ENCODE results near the gene KIF3A. TPM values are rescaled to one million over a fixed set of nuclear protein-coding genes. Genes with fewer than 3 reads are reported as not detected.

KIF3A gene
- polyA plus RNA-seq, 1 of the 3 experiments (the other 2 are of a cell fraction), result 5.1 TPM

DNA sequence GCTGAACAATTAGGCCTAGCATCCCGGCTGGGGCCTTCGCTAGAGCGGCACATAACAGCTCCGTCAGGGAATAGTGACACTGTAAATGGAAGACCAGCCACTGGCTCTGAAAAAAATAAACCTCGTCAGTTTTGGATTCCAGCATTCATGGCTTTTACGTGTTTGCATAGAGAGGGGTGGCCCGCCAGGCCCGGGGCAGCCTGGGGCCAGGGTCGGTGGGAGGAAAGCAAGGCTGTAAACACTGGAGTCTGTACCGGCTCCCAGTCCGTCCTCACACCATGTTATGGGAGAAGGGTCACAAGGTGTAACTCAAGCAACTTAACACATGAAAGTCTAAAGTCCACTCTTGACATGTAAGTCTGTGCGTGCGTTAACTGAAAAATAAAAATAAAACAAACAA, 21.1 kb upstream of the KIF3A start:
- POLR2A ChIA-PET, result no interaction called here
- no peak for TF ChIP-seq MEF2A (IDR thresholded peaks at IDR 0.05; ENCODE audit: borderline replicate concordance, low read depth)
- no peak for TF ChIP-seq TCF12 (IDR thresholded peaks at IDR 0.05)
- no peak for TF ChIP-seq RCOR1 (IDR thresholded peaks at IDR 0.05; ENCODE audit: low read length)
- no peak for TF ChIP-seq YY1 (IDR thresholded peaks at IDR 0.05; ENCODE audit: low read depth)
- Histone ChIP-seq H3F3A (replicated peaks; ENCODE audit: insufficient read depth) (no peaks in the 10 kb centered on the region), H3K36me3 (replicated peaks in 1 of 2; ENCODE audit: control insufficient read depth in 1 of 2, insufficient read depth in 2 of 2, low read length in 1 of 2) (peaks cover 13 to 50% of the 10 kb centered on the region in 2 experiments), H3K9ac (no peak overlapping the region), H3K9me2 (no peaks in the 10 kb centered on the region), H3K9me3 (no peaks in the 10 kb centered on the region), H3K4me1 (ENCODE audit: control insufficient read depth in 1 of 2, insufficient read depth in 2 of 2, low read depth in 1 of 2, low read length in 1 of 2) (no peaks in the 10 kb centered on the region; a peak in 1 of 4 replicates), H2AFZ (ENCODE audit: low read depth) (no peak overlapping the region), H3K27me3 (ENCODE audit: insufficient read depth) (no peaks in the 10 kb centered on the region), H4K20me1 (ENCODE audit: insufficient read depth) (no peaks in the 10 kb centered on the region), H3K4me2 (no peak overlapping the region), H3K79me2 (ENCODE audit: insufficient read depth) (no peaks in the 10 kb centered on the region), H3K27ac (ENCODE audit: low read depth in 2 of 2, low read length in 1 of 2) (no peak overlapping the region), H3K4me3 (ENCODE audit: low read depth in 2 of 2, low read length in 1 of 2) (no peak overlapping the region)
- WGBS (ENCODE audit: low lambda C conversion rate), result 93% methylated on average over 13 of the region's 13 CpGs
- no peak for DNase-seq
- CTCF ChIA-PET, result interaction anchor here (1.3 to 10.4 kb wide), 2 partner anchors 61 to 231 kb away, joined by 7 to 98 read pairs; no protein-coding TSS in a partner anchor

DNA sequence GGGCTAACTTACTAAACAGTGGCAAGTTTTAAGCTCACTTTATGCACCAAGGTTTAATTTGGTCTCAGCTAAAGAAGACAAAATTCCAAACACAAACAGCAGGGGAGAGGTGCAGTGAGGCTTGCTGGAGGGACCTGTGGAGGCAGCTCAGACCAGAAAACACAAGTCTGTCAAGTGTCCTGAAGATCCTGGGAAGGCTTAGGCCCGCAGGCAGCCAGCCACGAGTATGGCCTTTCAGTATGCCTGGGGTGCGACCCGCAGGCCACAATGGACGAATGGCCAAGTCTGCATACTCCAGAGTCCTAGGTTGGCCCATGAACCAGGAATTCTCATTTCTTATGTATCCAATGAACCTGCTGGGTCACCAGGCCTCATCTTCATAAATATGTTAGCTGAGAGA, 19.2 kb upstream of the KIF3A start:
- no peaks in the 10 kb centered on the region for H3K9me2 ChIP-seq
- DNase-seq, result no peak
- ChIA-PET POLR2A (no interaction called here), CTCF (interaction anchor here (1.0 to 10.4 kb wide), 5 partner anchors 9 to 63 kb away, joined by 3 to 98 read pairs (median 6); partner anchors contain the start of gene CCNI2)
- no peak overlapping the region for H3K9ac ChIP-seq
- no peaks in the 10 kb centered on the region for H4K20me1 ChIP-seq (ENCODE audit: insufficient read depth)
- 89% methylated on average over 3 of the region's 5 CpGs for WGBS (ENCODE audit: low lambda C conversion rate)
- no peaks in the 10 kb centered on the region for H3F3A ChIP-seq (replicated peaks; ENCODE audit: insufficient read depth)
- no peaks in the 10 kb centered on the region; a peak in 1 of 4 replicates for H3K4me1 ChIP-seq (ENCODE audit: control insufficient read depth in 1 of 2, insufficient read depth in 2 of 2, low read depth in 1 of 2, low read length in 1 of 2)
- peaks cover 13 to 30% of the 10 kb centered on the region in 2 experiments for H3K36me3 ChIP-seq (replicated peaks in 1 of 2; ENCODE audit: control insufficient read depth in 1 of 2, insufficient read depth in 2 of 2, low read length in 1 of 2)
- H3K27me3 ChIP-seq (ENCODE audit: insufficient read depth), result no peaks in the 10 kb centered on the region
- no peak overlapping the region for H2AFZ ChIP-seq (ENCODE audit: low read depth)
- H3K27ac ChIP-seq (ENCODE audit: low read depth in 2 of 2, low read length in 1 of 2), result no peak overlapping the region
- no peak overlapping the region for H3K4me3 ChIP-seq (ENCODE audit: low read depth in 2 of 2, low read length in 1 of 2)
- no peak overlapping the region for H3K4me2 ChIP-seq
- H3K9me3 ChIP-seq, result no peaks in the 10 kb centered on the region
- TF ChIP-seq, protein P1, sequence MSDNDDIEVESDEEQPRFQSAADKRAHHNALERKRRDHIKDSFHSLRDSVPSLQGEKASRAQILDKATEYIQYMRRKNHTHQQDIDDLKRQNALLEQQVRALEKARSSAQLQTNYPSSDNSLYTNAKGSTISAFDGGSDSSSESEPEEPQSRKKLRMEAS (IDR thresholded peaks at IDR 0.05; ENCODE audit: low read depth), result no peak
- TF ChIP-seq EP300 (IDR thresholded peaks at IDR 0.05; ENCODE audit: borderline replicate concordance in 1 of 2, low read depth in 1 of 2, low read length in 1 of 2) (no peak), NRF1 (IDR thresholded peaks at IDR 0.05; ENCODE audit: low read depth, low read length) (no peak), FOXM1 (IDR thresholded peaks at IDR 0.05; ENCODE audit: low read depth) (no peak), YY1 (IDR thresholded peaks at IDR 0.05; ENCODE audit: low read depth) (no peak), CHD2 (IDR thresholded peaks at IDR 0.05; ENCODE audit: low read length, partially characterized antibody) (no peak), ELF1 (IDR thresholded peaks at IDR 0.05) (no peak), FOXJ3 (CRISPR knock-in tag; IDR thresholded peaks at IDR 0.05) (no peak), EZH2phosphoT487 (IDR thresholded peaks at IDR 0.05; ENCODE audit: borderline replicate concordance, low read depth) (no peak), FOSL2 (IDR thresholded peaks at IDR 0.05; ENCODE audit: borderline replicate concordance, low read depth) (no peak), GATA2 (CRISPR knock-in tag; IDR thresholded peaks at IDR 0.05) (no peak)
- TF ChIP-seq, protein P2, sequence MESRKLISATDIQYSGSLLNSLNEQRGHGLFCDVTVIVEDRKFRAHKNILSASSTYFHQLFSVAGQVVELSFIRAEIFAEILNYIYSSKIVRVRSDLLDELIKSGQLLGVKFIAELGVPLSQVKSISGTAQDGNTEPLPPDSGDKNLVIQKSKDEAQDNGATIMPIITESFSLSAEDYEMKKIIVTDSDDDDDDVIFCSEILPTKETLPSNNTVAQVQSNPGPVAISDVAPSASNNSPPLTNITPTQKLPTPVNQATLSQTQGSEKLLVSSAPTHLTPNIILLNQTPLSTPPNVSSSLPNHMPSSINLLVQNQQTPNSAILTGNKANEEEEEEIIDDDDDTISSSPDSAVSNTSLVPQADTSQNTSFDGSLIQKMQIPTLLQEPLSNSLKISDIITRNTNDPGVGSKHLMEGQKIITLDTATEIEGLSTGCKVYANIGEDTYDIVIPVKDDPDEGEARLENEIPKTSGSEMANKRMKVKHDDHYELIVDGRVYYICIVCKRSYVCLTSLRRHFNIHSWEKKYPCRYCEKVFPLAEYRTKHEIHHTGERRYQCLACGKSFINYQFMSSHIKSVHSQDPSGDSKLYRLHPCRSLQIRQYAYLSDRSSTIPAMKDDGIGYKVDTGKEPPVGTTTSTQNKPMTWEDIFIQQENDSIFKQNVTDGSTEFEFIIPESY (IDR thresholded peaks at IDR 0.05; ENCODE audit: borderline replicate concordance, low read depth), result no peak
- TF ChIP-seq, protein P3, sequence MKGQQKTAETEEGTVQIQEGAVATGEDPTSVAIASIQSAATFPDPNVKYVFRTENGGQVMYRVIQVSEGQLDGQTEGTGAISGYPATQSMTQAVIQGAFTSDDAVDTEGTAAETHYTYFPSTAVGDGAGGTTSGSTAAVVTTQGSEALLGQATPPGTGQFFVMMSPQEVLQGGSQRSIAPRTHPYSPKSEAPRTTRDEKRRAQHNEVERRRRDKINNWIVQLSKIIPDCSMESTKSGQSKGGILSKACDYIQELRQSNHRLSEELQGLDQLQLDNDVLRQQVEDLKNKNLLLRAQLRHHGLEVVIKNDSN (IDR thresholded peaks at IDR 0.05; ENCODE audit: borderline replicate concordance, low read depth), result no peak
- TF ChIP-seq, protein P4, sequence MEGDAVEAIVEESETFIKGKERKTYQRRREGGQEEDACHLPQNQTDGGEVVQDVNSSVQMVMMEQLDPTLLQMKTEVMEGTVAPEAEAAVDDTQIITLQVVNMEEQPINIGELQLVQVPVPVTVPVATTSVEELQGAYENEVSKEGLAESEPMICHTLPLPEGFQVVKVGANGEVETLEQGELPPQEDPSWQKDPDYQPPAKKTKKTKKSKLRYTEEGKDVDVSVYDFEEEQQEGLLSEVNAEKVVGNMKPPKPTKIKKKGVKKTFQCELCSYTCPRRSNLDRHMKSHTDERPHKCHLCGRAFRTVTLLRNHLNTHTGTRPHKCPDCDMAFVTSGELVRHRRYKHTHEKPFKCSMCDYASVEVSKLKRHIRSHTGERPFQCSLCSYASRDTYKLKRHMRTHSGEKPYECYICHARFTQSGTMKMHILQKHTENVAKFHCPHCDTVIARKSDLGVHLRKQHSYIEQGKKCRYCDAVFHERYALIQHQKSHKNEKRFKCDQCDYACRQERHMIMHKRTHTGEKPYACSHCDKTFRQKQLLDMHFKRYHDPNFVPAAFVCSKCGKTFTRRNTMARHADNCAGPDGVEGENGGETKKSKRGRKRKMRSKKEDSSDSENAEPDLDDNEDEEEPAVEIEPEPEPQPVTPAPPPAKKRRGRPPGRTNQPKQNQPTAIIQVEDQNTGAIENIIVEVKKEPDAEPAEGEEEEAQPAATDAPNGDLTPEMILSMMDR (IDR thresholded peaks at IDR 0.05), result no peak
- TF ChIP-seq, protein P5, sequence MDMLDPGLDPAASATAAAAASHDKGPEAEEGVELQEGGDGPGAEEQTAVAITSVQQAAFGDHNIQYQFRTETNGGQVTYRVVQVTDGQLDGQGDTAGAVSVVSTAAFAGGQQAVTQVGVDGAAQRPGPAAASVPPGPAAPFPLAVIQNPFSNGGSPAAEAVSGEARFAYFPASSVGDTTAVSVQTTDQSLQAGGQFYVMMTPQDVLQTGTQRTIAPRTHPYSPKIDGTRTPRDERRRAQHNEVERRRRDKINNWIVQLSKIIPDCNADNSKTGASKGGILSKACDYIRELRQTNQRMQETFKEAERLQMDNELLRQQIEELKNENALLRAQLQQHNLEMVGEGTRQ (IDR thresholded peaks at IDR 0.05; ENCODE audit: borderline replicate concordance, low read depth, low read length), result no peak
- H3K79me2 ChIP-seq (ENCODE audit: insufficient read depth), result no peaks in the 10 kb centered on the region

Measured in SK-N-SH (cell line).